PFSK-1 (cell line): ENCODE data around the gene SETBP1.

Experiments
- FOXP2 ChIP-seq: optimal IDR thresholded peaks from 2 replicates; pipeline ENCODE3; 2011; ENCODE audit warnings: borderline replicate concordance, control low read depth, inconsistent platforms; ENCODE audit not compliant: insufficient read depth; ENCODE audit errors: extremely low read length, extremely low read depth
- POLR2AphosphoS5 ChIP-seq: IDR thresholded peaks from 2 replicates; pipeline ENCODE4 v1.6.1; 2012; ENCODE audit warnings: low read depth, mild to moderate bottlenecking, control low read depth, low read length, moderate library complexity
- REST ChIP-seq, 2 experiments: IDR thresholded peaks; 2 replicates each; pipeline versions ENCODE4 v1.6.1 to v1.8.0; 2011 to 2012; ENCODE audit warnings: low read depth in 2 of 2, low read length in 2 of 2, control low read depth in 1 of 2, inconsistent platforms in 1 of 2, mild to moderate bottlenecking in 1 of 2, moderate library complexity in 1 of 2; ENCODE audit not compliant: insufficient read depth in 1 of 2
- SIN3A ChIP-seq: IDR thresholded peaks from 2 replicates; pipeline ENCODE4 v1.6.1; 2012; ENCODE audit warnings: mild to moderate bottlenecking, low read length, moderate library complexity, borderline replicate concordance; ENCODE audit not compliant: insufficient read depth
- TAF1 ChIP-seq: IDR thresholded peaks from 2 replicates; pipeline ENCODE4 v1.6.1; 2012; ENCODE audit warnings: low read length, control low read depth, borderline replicate concordance; ENCODE audit not compliant: insufficient read depth

SETBP1 gene

GRCh38 chr18:44834867-44835469 lies 154.3 kb downstream of the SETBP1 start:
- TF ChIP-seq FOXP2 (no peak), POLR2AphosphoS5 (no peak), REST (IDR thresholded peaks at IDR 0.05; ENCODE audit: insufficient read depth in 1 of 2, low read depth in 2 of 2, low read length in 2 of 2) (no peak), TAF1 (no peak), SIN3A (no peak)

GRCh38 chr18:44835703-44836102 lies 155.0 kb downstream of the SETBP1 start:
- TF ChIP-seq POLR2AphosphoS5 (no peak), TAF1 (no peak), REST (IDR thresholded peaks at IDR 0.05; ENCODE audit: insufficient read depth in 1 of 2, low read depth in 2 of 2, low read length in 2 of 2) (no peak), FOXP2 (no peak), SIN3A (no peak)

- no peak for TF ChIP-seq TAF1
- no peak for TF ChIP-seq POLR2AphosphoS5
- TF ChIP-seq SIN3A: no peak
- TF ChIP-seq FOXP2: no peak
- TF ChIP-seq REST (IDR thresholded peaks at IDR 0.05; ENCODE audit: insufficient read depth in 1 of 2, low read depth in 2 of 2, low read length in 2 of 2): no peak
Observed at GRCh38 chr18:44836263-44836662, 155.6 kb downstream of the SETBP1 start.

- TF ChIP-seq POLR2AphosphoS5: no peak
- TF ChIP-seq TAF1: no peak
- no peak for TF ChIP-seq FOXP2
- no peak for TF ChIP-seq REST (IDR thresholded peaks at IDR 0.05; ENCODE audit: insufficient read depth in 1 of 2, low read depth in 2 of 2, low read length in 2 of 2)
- no peak for TF ChIP-seq SIN3A
Observed at GRCh38 chr18:44837482-44838180, 156.9 kb downstream of the SETBP1 start.

- TF ChIP-seq REST (IDR thresholded peaks at IDR 0.05; ENCODE audit: insufficient read depth in 1 of 2, low read depth in 2 of 2, low read length in 2 of 2): no peak
Observed at GRCh38 chr18:44838971-44839666, 158.4 kb downstream of the SETBP1 start.
